ENCODE results near the gene SYNE2. TPM values are rescaled to one million over a fixed set of nuclear protein-coding genes. Genes with fewer than 3 reads are reported as not detected.

Gene SYNE2
- total RNA-seq, 1 donor from 2014 or later: 44.2 TPM

DNA sequence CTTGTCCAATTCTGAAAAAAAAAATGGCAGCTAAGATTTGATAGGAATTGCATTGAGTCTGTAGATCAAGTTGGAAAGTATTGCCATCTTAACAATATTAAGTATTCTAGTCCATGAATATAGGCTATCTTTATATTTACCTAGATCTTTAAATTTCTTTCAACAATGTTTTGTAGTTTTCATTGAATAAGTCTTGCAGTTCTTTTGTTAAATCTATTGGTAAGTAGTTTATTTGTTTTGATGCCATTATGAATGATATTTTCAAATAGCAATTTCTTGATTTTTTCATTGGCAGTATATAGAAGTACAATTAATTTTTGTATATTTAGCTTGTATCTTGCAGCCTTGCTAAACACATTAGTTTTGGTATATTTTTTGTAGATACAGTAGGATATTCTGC is 71.6 kb downstream of the SYNE2 start:
- TF ChIP-seq, protein P1, sequence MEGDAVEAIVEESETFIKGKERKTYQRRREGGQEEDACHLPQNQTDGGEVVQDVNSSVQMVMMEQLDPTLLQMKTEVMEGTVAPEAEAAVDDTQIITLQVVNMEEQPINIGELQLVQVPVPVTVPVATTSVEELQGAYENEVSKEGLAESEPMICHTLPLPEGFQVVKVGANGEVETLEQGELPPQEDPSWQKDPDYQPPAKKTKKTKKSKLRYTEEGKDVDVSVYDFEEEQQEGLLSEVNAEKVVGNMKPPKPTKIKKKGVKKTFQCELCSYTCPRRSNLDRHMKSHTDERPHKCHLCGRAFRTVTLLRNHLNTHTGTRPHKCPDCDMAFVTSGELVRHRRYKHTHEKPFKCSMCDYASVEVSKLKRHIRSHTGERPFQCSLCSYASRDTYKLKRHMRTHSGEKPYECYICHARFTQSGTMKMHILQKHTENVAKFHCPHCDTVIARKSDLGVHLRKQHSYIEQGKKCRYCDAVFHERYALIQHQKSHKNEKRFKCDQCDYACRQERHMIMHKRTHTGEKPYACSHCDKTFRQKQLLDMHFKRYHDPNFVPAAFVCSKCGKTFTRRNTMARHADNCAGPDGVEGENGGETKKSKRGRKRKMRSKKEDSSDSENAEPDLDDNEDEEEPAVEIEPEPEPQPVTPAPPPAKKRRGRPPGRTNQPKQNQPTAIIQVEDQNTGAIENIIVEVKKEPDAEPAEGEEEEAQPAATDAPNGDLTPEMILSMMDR (conservative IDR thresholded peaks at IDR 0.05; ENCODE audit: low read depth, low read length): no peak
- no peak for DNase-seq (ENCODE audit: low read depth)
- H3K4me3 ChIP-seq (ENCODE audit: low read depth, low read length): no peak overlapping the region

DNA sequence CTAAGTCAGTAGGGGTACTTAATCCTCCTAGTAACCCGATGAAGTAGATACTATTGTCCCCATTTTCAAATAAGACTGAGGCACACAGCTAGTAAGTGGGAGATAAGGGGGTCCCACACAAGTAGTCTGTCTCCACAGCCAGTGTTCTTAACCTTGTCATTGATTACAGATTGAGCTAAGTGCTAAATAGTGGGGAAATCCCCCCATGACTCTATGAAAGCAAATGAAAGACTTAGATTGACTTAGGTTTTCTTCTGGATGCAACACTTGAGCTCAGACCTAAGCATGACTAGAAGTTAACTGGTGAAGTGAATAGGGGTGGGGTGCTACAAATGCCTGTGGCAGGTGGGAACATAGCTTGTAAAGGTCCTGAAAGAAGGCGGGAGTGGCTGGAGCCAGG is 73.8 kb downstream of the SYNE2 start:
- TF ChIP-seq, protein P1 (conservative IDR thresholded peaks at IDR 0.05; ENCODE audit: low read depth, low read length): no peak
- no peak for DNase-seq (ENCODE audit: low read depth)
- H3K4me3 ChIP-seq (ENCODE audit: low read depth, low read length): no peak overlapping the region

DNA sequence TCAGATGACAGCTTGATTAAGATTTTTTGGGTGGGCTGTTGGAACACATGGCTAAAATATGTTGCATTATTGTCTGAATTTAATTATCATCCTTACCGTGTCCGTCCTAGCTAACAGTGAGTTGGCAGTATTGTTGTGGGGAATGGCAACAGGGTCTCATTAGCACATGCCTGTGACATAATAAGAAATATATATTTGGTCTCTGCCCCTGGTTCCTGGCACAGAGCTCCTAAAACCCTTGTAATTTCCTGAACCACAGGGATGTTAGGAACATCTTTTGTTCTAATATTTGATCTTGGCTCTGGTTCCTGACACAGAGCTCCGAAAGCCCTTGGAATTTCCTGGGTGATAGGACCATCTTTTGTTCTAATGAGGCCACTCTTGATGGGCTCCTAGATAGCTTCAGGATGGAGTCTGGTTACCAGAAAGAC is 76.0 kb downstream of the SYNE2 start:
- TF ChIP-seq, protein P1 (conservative IDR thresholded peaks at IDR 0.05; ENCODE audit: low read depth, low read length): no peak
- no peak for DNase-seq (ENCODE audit: low read depth)

DNA sequence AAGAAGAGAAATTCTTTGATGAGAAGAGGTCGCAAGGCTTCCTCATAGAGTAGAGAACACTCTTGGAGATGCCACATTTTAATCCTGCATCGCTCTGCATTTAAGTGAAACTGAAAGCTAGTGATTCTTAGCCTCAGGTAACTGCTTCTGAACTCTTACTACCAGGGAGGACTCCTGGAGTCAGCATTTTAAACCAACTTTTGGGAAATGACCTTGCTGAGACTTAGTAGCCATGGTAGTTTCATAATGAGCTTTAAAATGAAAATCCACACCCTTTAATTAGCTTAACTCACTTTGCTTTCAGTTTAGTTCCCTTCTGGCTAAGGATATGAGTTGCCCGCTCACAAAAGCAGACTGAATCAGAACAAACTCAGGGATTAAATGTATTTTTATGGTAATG is 80.3 kb downstream of the SYNE2 start:
- H3K4me3 ChIP-seq (ENCODE audit: low read depth, low read length): peak overlapping the region; percentile 39
- TF ChIP-seq, protein P1 (conservative IDR thresholded peaks at IDR 0.05; ENCODE audit: low read depth, low read length): no peak
- DNase-seq (ENCODE audit: low read depth): no peak

More for the DNA sequence above, 76.0 kb downstream of the SYNE2 start:
- H3K4me3 ChIP-seq (ENCODE audit: low read depth, low read length): no peak overlapping the region

DNA sequence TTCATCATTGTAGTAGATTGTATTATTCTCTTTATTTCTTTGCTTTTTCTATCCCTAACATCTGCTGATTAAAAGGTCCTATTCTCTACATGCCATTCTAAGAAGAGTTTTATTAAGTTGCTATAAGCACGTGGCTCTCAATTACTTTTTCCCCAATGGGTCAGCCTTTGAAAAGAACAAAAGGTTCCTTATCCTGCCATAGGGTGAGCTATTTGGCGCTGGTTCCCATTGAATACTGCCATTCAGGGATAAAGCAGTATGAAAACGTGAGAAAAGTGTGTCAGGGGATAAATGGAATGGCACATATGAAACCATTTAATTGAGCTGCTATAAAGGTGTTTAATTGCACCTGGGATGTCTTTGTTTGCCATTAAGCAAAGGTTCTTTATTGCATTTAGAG is 80.9 kb downstream of the SYNE2 start:
- H3K4me3 ChIP-seq (ENCODE audit: low read depth, low read length): no peak overlapping the region
- no peak for DNase-seq (ENCODE audit: low read depth)
- TF ChIP-seq, protein P1 (conservative IDR thresholded peaks at IDR 0.05; ENCODE audit: low read depth, low read length): no peak

DNA sequence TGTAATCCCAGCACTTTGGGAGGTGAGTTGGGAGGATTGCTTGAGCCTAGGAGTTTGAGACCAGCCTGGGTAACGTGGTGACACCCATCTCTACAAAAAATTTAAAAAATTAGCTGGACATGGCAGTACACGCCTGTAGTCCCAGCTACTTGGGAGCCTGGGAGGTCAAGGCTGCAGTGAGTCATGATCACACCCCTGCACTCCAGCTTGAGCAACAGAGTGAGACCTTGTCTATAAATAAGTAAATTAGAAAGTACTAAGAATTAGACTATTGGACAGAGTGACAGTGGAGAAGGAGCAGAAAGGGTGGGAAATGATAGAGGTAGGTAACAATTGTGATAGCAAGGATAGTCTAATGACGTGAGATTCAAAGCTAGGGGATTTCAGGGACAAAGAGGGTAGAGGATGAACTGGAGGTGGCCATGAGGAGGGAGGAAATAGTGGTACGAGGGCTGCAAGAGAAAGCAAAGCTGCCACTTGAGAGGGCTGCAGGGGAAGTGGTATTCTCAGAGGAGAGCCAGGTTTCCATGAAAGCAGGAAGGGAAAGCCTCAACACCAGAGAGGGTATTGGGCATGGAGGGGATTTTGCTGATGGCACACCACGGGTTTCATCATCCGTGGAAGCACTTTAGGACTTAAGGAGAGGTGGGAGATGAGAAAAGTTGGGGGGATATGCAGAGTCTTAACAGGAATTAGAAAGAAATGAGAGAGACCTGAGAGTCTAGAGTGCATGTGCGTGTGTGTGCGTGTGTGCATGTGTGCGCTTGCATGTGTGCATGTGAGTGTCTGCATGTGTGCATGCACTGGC is 85.6 kb downstream of the SYNE2 start:
- peak; percentile 42 for DNase-seq (ENCODE audit: low read depth)
- TF ChIP-seq, protein P1 (conservative IDR thresholded peaks at IDR 0.05; ENCODE audit: low read depth, low read length): no peak
- H3K4me3 ChIP-seq (ENCODE audit: low read depth, low read length): no peak overlapping the region

DNA sequence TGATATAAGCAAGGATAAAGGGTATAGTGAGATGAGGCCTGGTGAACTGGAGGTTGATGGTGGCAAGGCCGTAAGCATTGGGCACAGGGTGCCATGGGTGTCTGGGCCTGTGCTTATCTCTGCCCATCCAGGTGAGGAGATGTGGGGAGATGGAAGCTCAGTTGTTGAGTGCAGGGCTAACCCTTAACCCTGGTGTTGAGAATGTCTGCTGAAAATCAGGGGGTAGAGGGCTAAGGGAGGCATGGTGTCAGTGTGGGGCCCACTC is 86.1 kb downstream of the SYNE2 start:
- no peak for DNase-seq (ENCODE audit: low read depth)
- TF ChIP-seq, protein P1 (conservative IDR thresholded peaks at IDR 0.05; ENCODE audit: low read depth, low read length): no peak

More for the DNA sequence above, 86.1 kb downstream of the SYNE2 start:
- H3K4me3 ChIP-seq (ENCODE audit: low read depth, low read length): no peak overlapping the region
